Measurements from ENCODE around the gene UNCX. TPM values are rescaled to one million over a fixed set of nuclear protein-coding genes. Genes with fewer than 3 reads are reported as not detected.

Gene UNCX
- total RNA-seq, 1 donor from 2014 or later: not detected

- ATAC-seq (no peak), DNase-seq (no peak)
- Histone ChIP-seq H3K4me1 (peaks cover 9% of the 10 kb centered on the region), H3K27ac (no peak overlapping the region), H3K27me3 (peaks cover 99% of the 10 kb centered on the region), H3K4me3 (no peak overlapping the region), H3K9me3 (no peaks in the 10 kb centered on the region), H3K36me3 (no peaks in the 10 kb centered on the region)
- intact Hi-C loops (cut with DNase I): no loop called here
- TF ChIP-seq CTCF (IDR thresholded peaks at IDR 0.05): no peak
Observed at GRCh38 chr7:1241603-1242255, 9.1 kb downstream of the UNCX start.

GRCh38 chr7:1242256-1242605 lies 9.6 kb downstream of the UNCX start:
- TF ChIP-seq CTCF (IDR thresholded peaks at IDR 0.05): no peak
- no peak overlapping the region for H3K4me3 ChIP-seq
- H3K9me3 ChIP-seq: no peaks in the 10 kb centered on the region
- intact Hi-C loops (cut with DNase I): no loop called here
- peaks cover 9% of the 10 kb centered on the region for H3K4me1 ChIP-seq
- H3K36me3 ChIP-seq: no peaks in the 10 kb centered on the region
- no peak for ATAC-seq
- no peak for DNase-seq
- no peak overlapping the region for H3K27ac ChIP-seq
- peaks cover 100% of the 10 kb centered on the region for H3K27me3 ChIP-seq

- H3K4me3 ChIP-seq: no peak overlapping the region
- peaks cover 100% of the 10 kb centered on the region for H3K27me3 ChIP-seq
- peaks cover 12% of the 10 kb centered on the region for H3K4me1 ChIP-seq
- no peak overlapping the region for H3K27ac ChIP-seq
- H3K9me3 ChIP-seq: no peaks in the 10 kb centered on the region
- no peaks in the 10 kb centered on the region for H3K36me3 ChIP-seq
- intact Hi-C loops (cut with DNase I): no loop called here
- TF ChIP-seq CTCF (IDR thresholded peaks at IDR 0.05): no peak
- ATAC-seq (no peak), DNase-seq (no peak)
Observed at GRCh38 chr7:1242606-1243289, 10.1 kb downstream of the UNCX start.

- intact Hi-C loops (cut with DNase I): no loop called here
- H3K27me3 ChIP-seq: peaks cover 100% of the 10 kb centered on the region
- DNase-seq (no peak), ATAC-seq (no peak)
- H3K4me3 ChIP-seq: no peak overlapping the region
- peaks cover 17% of the 10 kb centered on the region for H3K4me1 ChIP-seq
- no peak for TF ChIP-seq CTCF (IDR thresholded peaks at IDR 0.05)
- no peak overlapping the region for H3K27ac ChIP-seq
- no peaks in the 10 kb centered on the region for H3K36me3 ChIP-seq
- no peaks in the 10 kb centered on the region for H3K9me3 ChIP-seq
Observed at GRCh38 chr7:1243290-1243963, 10.8 kb downstream of the UNCX start.

- intact Hi-C loops (cut with DNase I): no loop called here
- no peak overlapping the region for H3K27ac ChIP-seq
- H3K4me1 ChIP-seq: peaks cover 17% of the 10 kb centered on the region
- peaks cover 100% of the 10 kb centered on the region for H3K27me3 ChIP-seq
- no peak for DNase-seq
- H3K4me3 ChIP-seq: no peak overlapping the region
- TF ChIP-seq CTCF (IDR thresholded peaks at IDR 0.05): no peak
- no peak for ATAC-seq
- H3K36me3 ChIP-seq: no peaks in the 10 kb centered on the region
- no peaks in the 10 kb centered on the region for H3K9me3 ChIP-seq
Observed at GRCh38 chr7:1243964-1244416, 11.3 kb downstream of the UNCX start.

Data from upper lobe of right lung (tissue), 1 donor.